IPS-NIHi7 (cell line): ENCODE data around the gene TGFBR3L.
"Not testable (repeated sequence)": the region's sequence is repeated elsewhere in the genome, so short reads cannot be mapped to it uniquely, and the experiment has no call there.

ENCODE experiments used
- DNase-seq: peaks from one replicate; pipeline ENCODE4 v3.0.0; 2012; ENCODE audit warnings: mixed read lengths; ENCODE audit errors: extremely low spot score

Gene TGFBR3L

DNA sequence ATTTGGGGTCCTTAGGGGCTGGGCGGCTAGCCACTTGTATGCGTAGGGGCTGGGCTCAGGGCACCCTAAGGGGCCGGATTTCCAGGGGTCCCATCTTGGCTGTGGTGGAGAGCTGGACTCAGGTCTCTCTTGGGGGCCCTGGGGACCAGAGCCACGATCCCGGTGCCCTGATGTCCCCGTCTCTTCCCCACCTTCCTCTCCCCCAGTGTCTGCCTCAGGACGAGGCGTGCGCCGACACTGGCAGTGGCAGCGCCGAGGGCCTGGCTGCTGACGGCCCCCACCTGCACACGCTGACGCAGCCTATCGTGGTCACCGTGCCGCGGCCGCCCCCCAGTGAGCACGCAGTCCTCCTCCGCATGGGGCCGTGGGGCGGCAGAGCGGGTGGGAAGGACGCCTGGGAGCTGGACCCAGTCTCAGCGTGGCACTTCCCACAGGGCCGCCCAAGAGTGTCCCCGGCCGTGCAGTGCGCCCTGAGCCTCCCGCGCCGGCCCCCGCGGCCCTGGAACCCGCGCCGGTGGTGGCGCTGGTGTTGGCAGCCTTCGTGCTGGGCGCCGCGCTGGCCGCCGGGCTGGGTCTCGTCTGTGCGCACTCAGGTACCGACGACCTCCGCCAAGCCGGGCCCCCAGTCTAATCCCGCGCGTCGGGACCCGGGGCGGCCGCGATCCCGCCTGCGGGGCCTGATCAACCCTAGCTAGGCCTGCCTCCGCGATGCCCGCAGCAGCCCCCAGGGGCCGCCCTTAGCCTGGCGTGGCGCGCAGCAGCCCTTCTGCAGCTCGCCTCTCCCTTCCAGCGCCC lies 2.8 kb downstream of the TGFBR3L start:
- DNase-seq = peak; percentile 74

GRCh38 chr19:7918062-7918614 lies 3.5 kb downstream of the TGFBR3L start:
- not testable (repeated sequence) for DNase-seq

DNA sequence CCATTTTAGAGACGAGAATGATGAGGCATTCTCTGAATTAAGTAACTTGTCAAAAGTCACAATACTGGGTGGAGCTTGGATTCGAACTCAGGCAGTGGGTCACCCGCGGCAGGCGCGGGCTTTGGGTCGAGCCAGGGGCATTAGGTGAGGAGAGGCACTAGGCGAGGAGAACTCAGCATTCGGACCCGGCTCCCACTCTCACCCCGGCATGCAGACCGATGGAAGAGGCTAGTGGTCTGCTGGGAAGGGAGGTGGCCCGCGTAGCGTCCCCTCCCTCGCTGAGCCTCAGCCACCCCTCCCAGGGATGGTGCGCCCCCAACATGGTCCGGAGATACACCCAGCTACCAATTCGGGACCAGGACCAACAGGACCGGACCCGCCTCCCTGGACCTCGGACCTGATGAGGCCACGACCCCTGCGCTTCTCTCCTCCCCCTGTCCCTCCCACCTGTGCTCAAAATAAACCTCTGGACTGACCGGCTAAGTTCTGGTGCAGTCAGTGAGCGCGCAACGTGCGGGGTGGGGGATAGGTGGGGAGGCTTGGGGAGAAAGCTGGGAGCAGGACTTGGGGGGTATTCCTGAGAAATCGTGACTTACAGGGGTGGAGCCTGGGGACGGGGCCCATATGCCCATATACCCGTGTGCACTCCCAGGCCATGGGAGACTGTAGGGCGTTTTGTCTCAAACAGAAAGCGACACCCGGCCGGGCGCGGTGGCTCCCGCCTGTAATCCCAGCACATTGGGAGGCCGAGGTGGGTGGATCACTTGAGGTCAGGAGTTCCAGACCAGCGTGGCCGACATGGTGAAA lies 4.2 kb downstream of the TGFBR3L start:
- no peak for DNase-seq

DNA sequence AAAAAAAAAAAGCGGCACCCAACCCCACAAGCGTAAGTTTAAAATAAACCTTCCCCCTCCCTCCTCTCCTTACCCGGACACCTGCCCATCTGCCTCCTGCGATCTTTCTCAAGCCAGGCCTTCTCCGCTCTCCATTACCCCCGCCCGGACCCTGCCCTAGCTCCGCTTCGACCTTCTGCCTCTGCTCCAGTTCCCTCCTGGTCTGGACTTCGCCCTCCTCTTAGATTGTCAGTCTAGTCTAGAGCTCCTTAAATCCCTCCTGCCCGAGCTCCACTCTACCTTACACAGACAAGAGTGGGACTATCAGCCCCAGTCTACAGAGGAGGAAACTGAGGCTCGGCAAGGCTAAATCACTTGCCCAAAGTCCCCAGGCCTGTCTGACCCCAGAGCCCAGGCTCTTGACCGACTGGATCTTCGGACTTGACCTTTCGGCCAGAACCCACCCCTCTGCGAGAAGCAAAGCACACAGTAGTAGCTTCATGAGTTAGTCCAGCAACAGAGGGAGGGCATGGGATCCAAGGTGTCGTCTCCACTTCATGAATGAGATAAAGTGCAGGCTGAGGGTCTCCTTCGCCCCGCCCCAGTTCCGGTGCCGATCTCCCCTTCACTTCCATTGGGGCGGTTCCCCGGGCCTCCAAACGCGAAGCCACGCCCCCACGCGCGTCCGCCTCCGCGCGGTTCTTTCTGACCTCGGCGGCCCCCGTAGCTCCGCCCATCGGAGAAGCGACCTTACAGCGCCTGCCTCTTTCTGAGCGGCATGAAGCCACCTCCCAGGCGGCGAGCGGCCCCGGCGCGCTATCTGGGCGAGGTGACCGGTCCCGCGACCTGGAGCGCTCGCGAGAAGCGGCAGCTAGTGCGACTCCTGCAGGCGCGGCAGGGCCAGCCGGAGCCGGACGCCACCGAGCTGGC lies 5.2 kb downstream of the TGFBR3L start, which contains the start of gene SNAPC2:
TSS of gene SNAPC2 (plus strand) at position 729 of the 909 bp plus-strand sequence. CDS start at position 758, 29 bp downstream.
- peak; percentile 80 for DNase-seq

DNA sequence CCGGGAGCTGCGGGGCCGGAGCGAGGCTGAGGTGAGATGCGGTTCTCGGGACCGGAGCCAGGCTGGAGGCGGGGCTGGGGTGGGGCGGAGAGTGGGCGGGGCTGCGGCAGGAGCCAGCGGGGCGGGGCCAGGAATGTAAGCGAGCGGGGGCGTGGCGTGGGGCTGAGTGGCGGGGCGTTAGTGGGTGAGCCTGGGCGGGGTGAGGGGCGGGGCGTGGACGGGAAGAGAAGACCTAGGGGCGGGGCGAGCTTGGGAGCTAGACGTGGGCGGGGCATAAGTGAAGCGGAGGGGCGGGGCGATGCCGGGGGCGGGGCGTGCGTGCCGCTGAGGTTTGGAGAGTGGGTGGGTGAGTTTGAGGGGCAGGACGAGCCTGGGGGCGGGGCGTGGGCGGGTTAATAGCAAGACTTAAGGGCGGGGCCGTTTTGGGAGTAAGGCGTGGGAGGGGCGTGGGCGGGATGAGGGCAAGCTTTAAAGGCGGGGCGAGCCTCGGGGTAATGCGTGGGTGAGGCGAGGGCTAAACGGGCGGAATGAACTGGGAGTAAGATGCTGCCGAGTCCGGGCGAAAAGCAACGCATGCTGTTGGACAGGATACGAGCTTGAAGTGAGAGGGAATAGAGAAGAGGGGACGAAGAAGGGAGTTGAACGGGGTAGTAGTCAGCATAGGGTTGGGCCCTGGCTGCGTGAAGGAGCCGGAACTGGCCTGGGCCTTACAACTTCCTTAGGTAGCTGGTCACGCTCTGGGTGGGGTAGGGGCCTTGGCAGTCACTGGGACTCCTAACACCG lies 6.1 kb downstream of the TGFBR3L start:
- peak; percentile 88 for DNase-seq

GRCh38 chr19:7921302-7921966 lies 6.8 kb downstream of the TGFBR3L start:
- DNase-seq = no peak

DNA sequence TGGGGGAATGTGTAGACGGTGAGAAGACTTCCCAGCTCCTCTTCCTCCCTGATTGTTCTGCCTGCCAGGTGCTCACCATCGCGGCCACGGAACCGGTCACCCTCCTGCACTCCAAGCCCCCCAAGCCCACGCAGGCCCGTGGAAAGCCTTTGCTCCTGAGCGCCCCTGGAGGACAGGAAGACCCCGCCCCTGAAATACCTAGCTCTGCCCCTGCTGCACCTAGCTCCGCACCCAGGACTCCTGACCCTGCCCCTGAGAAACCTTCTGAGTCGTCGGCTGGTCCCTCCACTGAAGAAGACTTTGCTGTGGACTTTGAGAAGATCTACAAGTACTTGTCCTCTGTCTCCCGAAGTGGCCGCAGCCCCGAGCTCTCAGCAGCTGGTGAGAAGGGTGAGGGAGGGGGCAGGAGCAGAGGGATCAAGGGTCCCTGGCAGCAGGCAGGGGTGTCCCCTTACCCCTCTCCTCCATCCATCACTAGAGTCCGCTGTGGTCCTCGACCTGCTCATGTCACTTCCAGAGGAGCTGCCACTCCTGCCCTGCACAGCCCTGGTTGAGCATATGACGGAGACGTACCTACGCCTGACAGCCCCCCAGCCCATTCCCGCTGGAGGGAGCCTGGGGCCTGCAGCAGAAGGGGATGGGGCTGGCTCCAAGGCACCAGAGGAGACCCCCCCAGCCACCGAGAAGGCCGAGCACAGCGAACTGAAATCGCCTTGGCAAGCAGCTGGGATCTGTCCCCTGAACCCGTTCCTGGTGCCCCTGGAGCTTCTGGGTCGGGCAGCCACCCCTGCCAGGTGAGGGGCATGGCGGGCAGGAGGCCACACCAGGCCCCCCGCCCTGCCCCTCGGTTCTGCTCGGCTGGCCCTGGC lies 7.6 kb downstream of the TGFBR3L start:
- DNase-seq = no peak

DNA sequence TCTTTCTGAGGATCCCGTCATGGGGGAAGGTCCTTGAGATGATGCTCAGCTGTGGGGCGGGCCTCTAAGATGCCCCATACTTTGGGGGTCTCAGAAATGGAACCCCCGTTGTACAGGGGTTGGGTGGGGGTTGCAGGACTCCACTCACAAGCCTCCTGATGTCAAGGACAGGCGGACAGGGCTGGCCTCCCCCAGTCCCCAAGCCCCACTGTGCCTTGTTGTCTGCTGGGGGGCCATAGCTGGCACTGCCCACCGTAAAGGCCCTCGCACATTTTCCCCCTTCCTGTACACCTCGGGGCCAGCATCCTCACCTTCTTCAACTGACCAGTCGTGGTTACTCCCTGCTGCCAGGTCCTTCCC lies 8.2 kb downstream of the TGFBR3L start:
- no peak for DNase-seq

GRCh38 chr19:7923295-7924191 lies 8.9 kb downstream of the TGFBR3L start:
- no peak for DNase-seq

DNA sequence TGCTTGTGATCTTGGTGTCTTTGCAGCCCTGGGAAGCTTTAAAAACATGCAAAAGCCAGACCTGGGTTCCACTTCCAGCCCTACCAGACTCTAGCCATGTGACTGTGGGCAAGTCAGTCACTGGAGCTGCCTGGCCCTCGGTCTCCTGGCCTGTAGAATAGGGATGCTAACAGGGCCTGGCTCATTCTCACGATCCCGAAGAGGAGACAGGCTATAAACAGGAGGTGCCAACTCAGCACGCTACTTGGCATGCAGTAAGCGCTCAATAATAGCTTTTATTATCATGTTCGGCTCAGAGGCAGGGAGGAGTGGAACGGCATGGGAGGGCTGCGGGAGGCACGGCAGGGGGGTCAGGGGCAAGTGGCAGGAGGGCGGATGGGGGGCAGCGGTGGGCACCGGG lies 9.6 kb downstream of the TGFBR3L start:
- no peak for DNase-seq

DNA sequence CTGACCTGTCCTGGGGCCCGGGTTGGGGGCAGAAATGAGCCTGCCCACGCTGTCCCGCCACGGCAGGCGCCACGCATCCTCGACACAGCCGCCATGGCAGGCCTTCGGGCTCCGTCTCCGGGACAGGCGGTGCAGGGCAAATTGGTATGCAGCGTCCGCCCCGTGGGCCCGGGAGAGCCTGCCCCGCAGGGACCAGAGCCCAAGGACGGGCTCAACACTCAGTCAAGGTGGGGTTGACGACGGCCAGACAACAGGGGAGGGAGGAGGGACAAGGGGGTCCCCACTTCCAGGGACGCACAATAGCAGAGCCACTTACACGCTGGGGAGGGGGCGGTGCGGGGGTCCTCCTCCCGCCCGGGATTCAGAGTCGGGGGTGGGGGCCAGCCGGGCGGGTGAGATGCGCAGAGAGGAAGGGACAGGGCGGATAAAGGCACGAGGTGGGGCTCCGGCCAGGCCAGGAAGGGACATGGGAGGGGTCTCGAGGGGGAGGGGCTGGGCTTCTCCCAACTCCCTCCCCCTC lies 10.1 kb downstream of the TGFBR3L start:
- no peak for DNase-seq

DNA sequence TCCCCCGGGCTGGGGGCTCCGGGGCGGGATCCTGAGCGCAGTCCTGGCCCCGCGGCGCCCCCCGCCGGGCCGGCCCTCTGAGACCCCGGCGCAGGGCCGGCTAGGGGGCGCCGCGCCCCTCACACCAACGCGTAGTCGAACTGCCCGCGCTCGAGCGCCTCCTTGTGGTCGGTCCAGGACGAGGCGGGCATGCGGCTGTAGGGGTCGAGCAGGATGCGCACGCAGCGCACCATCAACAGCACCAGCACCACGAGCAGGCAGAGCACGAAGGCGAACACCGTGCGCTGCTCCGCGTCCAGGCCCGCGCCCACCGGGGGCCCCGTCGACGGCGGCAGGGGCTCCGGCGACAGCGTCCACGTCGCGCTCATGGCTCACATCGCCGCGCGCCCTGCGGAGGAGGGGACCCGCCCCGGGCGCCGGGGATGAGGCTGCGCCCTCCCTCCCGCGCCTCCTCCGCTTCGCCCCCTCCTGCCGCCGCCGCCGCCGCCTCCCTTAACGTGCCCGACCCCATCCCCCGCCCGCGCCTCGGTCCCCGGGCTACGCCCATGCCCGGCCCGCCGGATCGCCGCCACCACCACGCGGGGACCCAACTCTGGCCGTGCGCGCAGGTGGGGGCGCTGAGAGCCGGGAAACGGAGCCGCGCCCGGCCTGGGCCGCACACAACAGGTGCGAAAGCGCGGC lies 10.7 kb downstream of the TGFBR3L start:
- peak; percentile 86 for DNase-seq

DNA sequence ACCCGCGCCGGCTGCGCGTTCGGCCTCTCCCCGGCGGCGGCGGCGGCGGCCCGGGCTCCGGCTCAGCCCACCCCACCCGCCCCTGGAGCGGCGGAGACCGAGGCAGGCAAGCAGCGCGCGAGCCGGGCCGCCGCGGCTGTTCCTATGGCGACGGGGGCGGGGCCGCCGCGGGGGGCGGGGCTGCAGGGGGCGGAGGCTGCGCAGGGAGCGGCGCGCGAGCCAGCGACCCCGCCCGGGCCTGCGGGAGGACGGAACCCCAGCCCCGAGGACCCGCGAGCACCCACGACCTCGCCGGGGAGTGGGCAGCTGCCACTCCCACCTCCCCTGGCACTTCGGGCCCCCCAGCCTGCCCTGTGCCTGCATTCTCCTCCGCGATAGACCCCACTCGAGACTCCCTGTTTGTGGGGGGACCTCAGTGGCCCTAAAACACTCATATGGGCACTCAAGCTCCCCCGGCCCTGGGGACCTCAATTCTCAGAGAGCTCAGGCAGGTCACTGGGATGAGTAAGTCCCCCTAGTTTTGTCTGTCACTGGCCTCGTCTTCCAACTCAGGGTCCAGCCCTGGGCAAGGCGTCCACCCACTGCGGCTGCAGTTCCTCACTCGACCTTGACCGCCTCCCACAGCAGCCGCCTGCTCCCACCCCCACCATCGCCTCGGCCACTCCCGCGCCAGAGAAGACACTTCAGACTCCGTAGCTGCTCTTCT lies 11.5 kb downstream of the TGFBR3L start, which contains the start of gene CTXN1:
TSS of gene CTXN1 (minus strand) at position 115 of the 706 bp plus-strand sequence. CDS start 597 bp downstream, outside the sequence.
- DNase-seq = peak; percentile 87

- DNase-seq = no peak
Measured at GRCh38 chr19:7926727-7927604, 12.3 kb downstream of the TGFBR3L start.

- no peak for DNase-seq
Measured at GRCh38 chr19:7927605-7928333, 13.1 kb downstream of the TGFBR3L start.
